ENCODE measurements around the gene RNF152.
"Not testable (repeated sequence)": the region's sequence is repeated elsewhere in the genome, so short reads cannot be mapped to it uniquely, and the experiment has no call there.

RNF152 gene

DNA sequence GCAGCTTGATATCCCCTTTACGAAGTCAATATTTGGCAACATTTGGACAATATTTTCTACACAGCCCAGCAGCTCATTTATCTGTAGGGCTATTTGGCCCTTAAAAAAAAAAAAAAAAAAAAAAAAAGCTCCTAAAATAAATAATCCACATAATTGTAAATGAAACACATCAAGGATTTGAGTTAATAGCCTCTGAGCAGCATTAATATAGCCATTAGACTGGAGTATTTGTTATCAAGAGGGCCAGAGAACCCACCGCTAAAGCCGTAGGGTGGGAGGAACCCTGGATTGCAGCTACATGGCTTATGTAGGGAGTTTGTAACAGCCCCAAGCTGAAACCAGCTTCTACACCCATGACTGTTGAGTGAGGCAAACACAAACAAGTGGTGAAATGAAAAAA, 84.5 kb downstream of the RNF152 start:
- in situ Hi-C loops (cut with HindIII; ENCODE audit: low sequenced_read_pairs): no loop called here
- DNase-seq (ENCODE audit: low read depth): no peak
- no peak overlapping the region for H3K4me3 ChIP-seq (ENCODE audit: low read depth, low read length)
- TF ChIP-seq CTCF (IDR thresholded peaks at IDR 0.05; ENCODE audit: low read depth, low read length, missing control alignments): no peak

DNA sequence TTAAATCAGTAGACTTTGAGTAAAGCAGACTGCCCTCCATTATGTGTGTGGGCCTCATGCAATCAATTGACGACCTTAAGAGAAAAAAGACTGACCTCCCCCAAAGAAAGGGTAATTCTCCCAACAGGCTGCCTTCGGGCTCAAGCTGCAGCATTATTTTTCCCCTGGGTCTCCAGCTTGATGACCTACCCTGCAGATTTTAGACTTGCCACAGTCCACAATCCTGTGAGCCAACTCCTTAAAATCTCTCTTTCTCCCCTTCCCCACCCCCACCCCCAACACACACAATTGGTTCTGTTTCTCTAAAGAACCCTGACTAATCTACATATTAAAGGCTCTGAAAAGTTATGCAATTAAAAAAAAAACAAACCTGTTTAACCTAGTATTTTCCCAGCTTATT, 89.4 kb downstream of the RNF152 start:
- H3K4me3 ChIP-seq (ENCODE audit: low read depth, low read length): no peak overlapping the region
- TF ChIP-seq CTCF (IDR thresholded peaks at IDR 0.05; ENCODE audit: low read depth, low read length, missing control alignments): no peak
- in situ Hi-C loops (cut with HindIII; ENCODE audit: low sequenced_read_pairs): no loop called here
- no peak for DNase-seq (ENCODE audit: low read depth)

- no peak for DNase-seq (ENCODE audit: low read depth)
- in situ Hi-C loops (cut with HindIII; ENCODE audit: low sequenced_read_pairs): loop anchor here (5.0 kb wide), 1 partner anchor 41 kb away; no protein-coding TSS in a partner anchor
- no peak for TF ChIP-seq CTCF (IDR thresholded peaks at IDR 0.05; ENCODE audit: low read depth, low read length, missing control alignments)
- H3K4me3 ChIP-seq (ENCODE audit: low read depth, low read length): no peak overlapping the region
Observed at GRCh38 chr18:61797696-61798590, 94.9 kb downstream of the RNF152 start.

GRCh38 chr18:61791031-61791430, 101.8 kb downstream of the RNF152 start:
- in situ Hi-C loops (cut with HindIII; ENCODE audit: low sequenced_read_pairs): no loop called here
- H3K4me3 ChIP-seq (ENCODE audit: low read depth, low read length): no peak overlapping the region
- TF ChIP-seq CTCF (IDR thresholded peaks at IDR 0.05; ENCODE audit: low read depth, low read length, missing control alignments): no peak
- DNase-seq (ENCODE audit: low read depth): no peak

- H3K4me3 ChIP-seq (ENCODE audit: low read depth, low read length); DNase-seq (ENCODE audit: low read depth); in situ Hi-C loops (cut with HindIII; ENCODE audit: low sequenced_read_pairs): not testable (repeated sequence)
Observed at GRCh38 chr18:61787011-61787670, 105.7 kb downstream of the RNF152 start.

DNA sequence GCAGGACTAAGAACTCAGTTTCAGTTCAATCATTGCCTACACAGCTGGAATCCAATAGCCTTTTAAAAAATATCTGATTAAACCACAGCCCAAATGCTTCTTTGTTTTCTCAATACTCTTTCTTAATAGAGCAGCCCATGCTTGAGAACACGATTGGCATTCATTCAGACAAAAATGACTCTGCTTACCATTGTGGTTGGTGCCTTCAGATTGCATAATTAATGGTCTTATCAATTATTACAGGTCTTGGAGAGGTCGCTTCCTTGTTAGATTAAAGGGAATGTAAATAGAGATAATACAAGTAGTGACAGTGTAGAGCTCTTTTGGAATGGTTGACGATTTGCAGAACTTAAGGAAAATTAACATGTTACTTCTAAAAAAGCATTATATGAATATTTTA, 107.2 kb downstream of the RNF152 start:
- in situ Hi-C loops (cut with HindIII; ENCODE audit: low sequenced_read_pairs): no loop called here
- DNase-seq (ENCODE audit: low read depth): no peak
- no peak overlapping the region for H3K4me3 ChIP-seq (ENCODE audit: low read depth, low read length)
- no peak for TF ChIP-seq CTCF (IDR thresholded peaks at IDR 0.05; ENCODE audit: low read depth, low read length, missing control alignments)

DNA sequence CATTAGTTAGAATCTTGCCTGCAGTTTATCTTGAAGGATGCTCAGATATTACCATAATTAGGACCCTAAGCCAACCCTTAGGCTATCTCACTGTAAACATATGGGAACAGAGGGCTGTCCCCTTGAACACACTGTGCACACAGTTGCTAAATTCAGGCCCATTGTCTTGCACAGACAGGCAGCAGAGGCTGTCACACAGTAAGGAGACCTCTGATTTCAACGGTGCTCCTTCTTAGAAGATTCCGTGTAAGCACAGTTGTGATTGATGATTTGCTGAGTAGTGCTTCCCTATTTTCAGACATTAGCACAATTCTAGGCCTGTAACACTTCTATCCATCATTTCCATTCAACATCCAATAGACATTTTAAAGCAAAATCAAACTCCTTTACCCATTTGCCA, 108.0 kb downstream of the RNF152 start:
- no peak for TF ChIP-seq CTCF (IDR thresholded peaks at IDR 0.05; ENCODE audit: low read depth, low read length, missing control alignments)
- H3K4me3 ChIP-seq (ENCODE audit: low read depth, low read length): no peak overlapping the region
- DNase-seq (ENCODE audit: low read depth): no peak
- in situ Hi-C loops (cut with HindIII; ENCODE audit: low sequenced_read_pairs): no loop called here
